Measurements from ENCODE around the gene JAK1. TPM values are rescaled to one million over a fixed set of nuclear protein-coding genes. Genes with fewer than 3 reads are reported as not detected.

The JAK1 gene
- total and polyA plus RNA-seq, 10 of the 15 experiments (the other 5 are each of a cell fraction or from before 2014, with no cell fraction given) = 9.6 to 45.5 (median 35.7) TPM

DNA sequence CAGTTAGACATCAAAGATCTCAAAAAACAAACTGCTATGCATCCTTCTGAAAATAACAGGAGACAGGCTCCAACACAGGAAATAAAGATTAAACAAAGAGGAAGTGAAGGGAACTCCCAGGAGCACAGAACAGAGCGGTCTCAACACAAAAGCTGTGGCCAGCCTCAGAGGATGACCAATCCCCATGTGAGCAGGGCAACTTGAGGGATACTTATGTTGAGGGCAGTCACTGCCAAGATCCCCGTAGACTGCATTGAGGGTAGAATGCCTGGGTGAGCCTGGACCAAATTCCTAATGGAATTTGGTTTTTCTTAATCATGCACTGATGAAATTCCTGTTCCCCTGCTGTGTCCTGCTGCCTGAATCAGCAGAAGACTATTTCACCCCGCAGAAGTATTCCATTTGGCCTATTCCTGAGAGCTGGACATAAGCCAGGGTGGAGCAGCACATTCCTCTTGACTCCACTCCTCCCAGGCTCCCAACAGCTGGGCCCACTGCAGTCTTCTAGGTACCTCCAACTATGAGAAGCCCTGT is 49.0 kb downstream of the JAK1 start:
- H3K27me3 ChIP-seq (replicated peaks in 1 of 2; ENCODE audit: control insufficient read depth in 2 of 2, insufficient read depth in 2 of 2, low read length in 1 of 2) = no peaks in the 10 kb centered on the region
- TF ChIP-seq SUZ12 (IDR thresholded peaks at IDR 0.05; ENCODE audit: unreplicated experiment) (no peak), NBN (IDR thresholded peaks at IDR 0.05) (no peak), IKZF2 (IDR thresholded peaks at IDR 0.05) (0 out of 4 replicates have a peak, but pooled peaks of 1 of the 2 experiments have one; percentile 17), IKZF1 (conservative IDR thresholded peaks at IDR 0.05) (0 out of 2 replicates have a peak, but pooled peaks have one; percentile 24), EZH2 (IDR thresholded peaks at IDR 0.05; ENCODE audit: borderline replicate concordance, control insufficient read depth, low read depth, low read length) (no peak), RUNX3 (IDR thresholded peaks at IDR 0.05; ENCODE audit: low read length) (peak; percentile 23; the same call in 1 of the 2 replicates), SPI1 (IDR thresholded peaks at IDR 0.05; ENCODE audit: borderline replicate concordance, insufficient read depth, low read depth, low read length) (peak; percentile 85)
- H3K4me1 ChIP-seq (ENCODE audit: control insufficient read depth, insufficient read depth, low read length) = peaks cover 7% of the 10 kb centered on the region
- no peaks in the 10 kb centered on the region for H3K9me3 ChIP-seq (replicated peaks; ENCODE audit: control insufficient read depth, insufficient read depth, low read length)
- H3K79me2 ChIP-seq (ENCODE audit: control insufficient read depth, insufficient read depth, low read length) = peaks cover 10% of the 10 kb centered on the region
- in situ Hi-C loops (cut with MboI) = no loop called here
- CTCF ChIA-PET = interaction anchor here (0.8 kb wide), 1 partner anchor 15 kb away, joined by 3 read pairs; no protein-coding TSS in a partner anchor
- SMC1A ChIA-PET (ENCODE audit: uncharacterized antibody, unreplicated experiment) = interaction anchor here (1.2 kb wide), 1 partner anchor 43 kb away, joined by 4 read pairs; no protein-coding TSS in a partner anchor
- FAIRE-seq (peak; percentile 71), DNase-seq (ENCODE audit: low read depth, low spot score) (no peak), ATAC-seq (peak; percentile 66)
- no peaks in the 10 kb centered on the region; the same call in 1 of the 2 replicates for H4K20me1 ChIP-seq (ENCODE audit: control insufficient read depth, insufficient read depth)
- POLR2A ChIA-PET = no interaction called here
- H2AFZ ChIP-seq (ENCODE audit: control insufficient read depth, low read depth, low read length) = no peak overlapping the region
- no peak overlapping the region for H3K4me3 ChIP-seq
- RAD21 ChIA-PET (ENCODE audit: unreplicated experiment) = no interaction called here
- no peaks in the 10 kb centered on the region for H3K36me3 ChIP-seq (ENCODE audit: control insufficient read depth in 2 of 2, insufficient read depth in 2 of 2, low read length in 1 of 2)
- no TSS peak for BruUV-seq (replicated peaks)
- no peak overlapping the region for H3K9ac ChIP-seq (ENCODE audit: control insufficient read depth, insufficient read depth, low read length)
- H3K4me2 ChIP-seq (ENCODE audit: control insufficient read depth, insufficient read depth) = no peak overlapping the region
- WGBS (ENCODE audit: insufficient coverage, insufficient replicate concordance, low lambda C conversion rate, missing lambda C conversion rate) = 64% methylated on average over 3 of the region's 3 CpGs
- no peak overlapping the region for H3K27ac ChIP-seq (ENCODE audit: control insufficient read depth, insufficient read depth)
- intact Hi-C loops (cut with micrococcal nuclease; ENCODE audit: unreplicated experiment) = no loop called here
